Spleen (tissue), 11 donors: ENCODE results near the gene SCART1. TPM values are rescaled to one million over a fixed set of nuclear protein-coding genes. Genes with fewer than 3 reads are reported as not detected.

ENCODE experiments used
- DNase-seq: peaks from one replicate; pipeline ENCODE4 v3.0.0-alpha.2; 2020
- H3K27ac ChIP-seq, 8 donors: fragments of 200-600 bp; sonication (generic) in 7 of 8; 1 replicate in 4 of 8; 2 replicates in 4 of 8; pipeline versions ENCODE4 v1.5.0 to v1.8.0; 2016 to 2021; ENCODE audit warnings: inconsistent platforms in 4 of 8, mild to moderate bottlenecking in 4 of 8, moderate library complexity in 1 of 8
- H3K27me3 ChIP-seq, 7 donors: fragments of 200-600 bp; sonication (generic) in 6 of 7; replicated peaks in 1 of 7; 1 replicate in 4 of 7; 2 replicates in 3 of 7; pipeline versions ENCODE4 v1.5.0 to v1.8.0; 2016 to 2021; ENCODE audit warnings: inconsistent platforms in 3 of 7, mild to moderate bottlenecking in 1 of 7
- H3K36me3 ChIP-seq, 6 donors: fragments of 200-600 bp; sonication (generic) in 5 of 6; 1 replicate in 4 of 6; 2 replicates in 2 of 6; pipeline versions ENCODE4 v1.5.0 to v1.8.0; 2016 to 2021; ENCODE audit warnings: inconsistent platforms in 2 of 6
- H3K4me1 ChIP-seq, 6 donors: fragments of 200-600 bp; sonication (generic) in 5 of 6; 1 replicate in 3 of 6; 2 replicates in 3 of 6; pipeline versions ENCODE4 v1.5.0 to v1.8.0; 2016 to 2021; ENCODE audit warnings: inconsistent platforms in 3 of 6
- H3K4me3 ChIP-seq, 8 donors: fragments of 200-600 bp; sonication (generic) in 7 of 8; 1 replicate in 4 of 8; 2 replicates in 4 of 8; pipeline versions ENCODE4 v1.5.0 to v1.8.0; 2016 to 2021; ENCODE audit warnings: inconsistent platforms in 4 of 8, mild to moderate bottlenecking in 4 of 8, moderate library complexity in 2 of 8
- H3K9me3 ChIP-seq, 8 donors: fragments of 200-600 bp; sonication (generic) in 7 of 8; 1 replicate in 4 of 8; 2 replicates in 4 of 8; pipeline versions ENCODE4 v1.5.0 to v1.8.0; 2016 to 2021; ENCODE audit warnings: inconsistent platforms in 4 of 8
- POLR2A ChIP-seq, 3 donors: fragments of 450-650 bp; IDR thresholded peaks; one replicate each; pipeline ENCODE4 v1.5.1; 2017; ENCODE audit warnings: antibody characterized with exemption in 3 of 3, mild to moderate bottlenecking in 1 of 3
- POLR2AphosphoS5 ChIP-seq, 3 donors: sonication (generic); formaldehyde crosslinking; IDR thresholded peaks; one replicate each; pipeline ENCODE4 v1.5.1; 2017; ENCODE audit warnings: antibody characterized with exemption in 3 of 3
- WGBS, 5 donors: extraction: QIAGEN DNeasy Blood & Tissue Kit in 3 of 5; methylation state at CpG; one replicate each; pipeline versions ENCODE4 v1.1.5 to v1.1.7; 2013 to 2018; 5-methylcytosine and 5-hydroxymethylcytosine counted together
- intact Hi-C: fragments of 100-400 bp; cut with DNase I; formaldehyde crosslinking; loops from one replicate; pipeline ENCODE4 v1.15.0; 2023; ENCODE audit warnings: low total_unique reads
- polyA plus RNA-seq, 3 donors: library from polyadenylated mRNA; stranded (reverse); fragments of 200-250 nt; gene quantifications; one replicate each; pipeline ENCODE4 v1.2.1, GENCODE V29; 2013
- total RNA-seq, 7 donors: library from RNA; depleted of rRNA in 3 of 7; stranded (reverse); fragments of >200 nt in 3 of 7; fragmentation: NEBNext Ultra II Directional in 4 of 7; extraction: Animal tissue kit (Norgen Biotek cat#: 25700) in 4 of 7; gene quantifications; one replicate each; pipeline versions ENCODE4 v1.1.0 to v1.2.1, GENCODE V29; 2016 to 2021
- TF ChIP-seq, protein P1 (sequence below), 11 experiments: fragments of 200-600 bp in 7 of 11; fragments of 450-650 bp in 4 of 11; sonication (generic) in 4 of 11; IDR thresholded peaks in 8 of 11; conservative IDR thresholded peaks in 3 of 11; 1 replicate in 7 of 11; 2 replicates in 4 of 11; pipeline versions ENCODE4 v1.4.0 to v1.8.0; 2016 to 2021; ENCODE audit warnings: antibody characterized with exemption in 11 of 11, inconsistent platforms in 4 of 11, mild to moderate bottlenecking in 1 of 11
- donor health status: healthy with polysubstance abuse.
- donor health status: DM: no; HTN: no; CAD: no; lungs with moderate emphysema.
- donor health status: DM: no; HTN: no; CAD: no.
- donor health status: Bipolar disorder and iron deficiency.
- donor health status: healthy.
- donor health status: DM: no; HTN: no; CAD: no.
- donor health status: DM: yes; HTN: yes; CAD: no.

The SCART1 gene
- total and polyA plus RNA-seq, 10 donors, result 0.36 to 9.7 (median 4.9) TPM

DNA sequence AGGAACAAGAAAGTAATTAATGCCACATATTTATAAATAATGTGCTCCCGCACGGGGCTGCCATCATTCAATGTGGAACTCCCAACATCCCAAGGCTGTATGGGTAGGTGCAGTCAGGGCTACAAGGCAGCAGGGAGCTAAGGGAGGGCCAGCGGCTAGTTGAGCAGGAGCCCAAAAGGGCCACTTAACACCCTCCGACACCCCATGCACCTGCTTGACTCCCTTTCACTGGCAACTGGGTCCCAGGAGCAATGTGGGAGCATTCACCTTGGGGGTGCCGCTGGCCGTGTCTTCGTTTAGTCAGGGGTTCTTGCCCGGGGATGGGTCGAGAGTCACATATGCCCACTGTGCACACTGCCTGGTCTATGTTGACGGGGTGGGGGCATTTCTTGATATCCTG, 27.9 kb downstream of the SCART1 start:
- intact Hi-C loops, result no loop called here
- DNase-seq, result no peak
- no peak overlapping the region for H3K27ac ChIP-seq

DNA sequence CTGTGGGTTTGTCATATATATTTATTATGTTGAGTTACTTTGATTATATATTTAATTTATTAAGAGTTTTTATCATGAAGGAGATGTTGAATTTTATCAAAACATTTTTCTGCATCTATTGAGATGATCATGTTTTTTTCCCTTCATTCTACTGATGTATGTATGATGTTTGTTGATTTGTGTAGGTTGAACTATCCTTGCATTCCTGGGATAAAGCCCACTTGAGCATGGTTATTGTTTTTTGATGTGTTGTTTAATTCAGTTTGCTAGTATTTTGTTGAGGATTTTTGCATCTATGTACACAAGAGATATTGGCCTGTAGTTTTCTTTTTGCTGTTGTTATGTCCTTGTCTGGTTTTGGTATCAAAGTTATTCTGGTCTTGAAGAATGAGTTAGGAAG, 31.1 kb downstream of the SCART1 start:
- Histone ChIP-seq H3K9me3 (peaks cover 9 to 78% (median 65%) of the 10 kb centered on the region in 8 donors), H3K4me1 (no peaks in the 10 kb centered on the region), H3K4me3 (no peak overlapping the region), H3K27ac (no peak overlapping the region), H3K36me3 (peaks cover 0 to 3% (median 0%) of the 10 kb centered on the region in 6 donors), H3K27me3 (no peaks in the 10 kb centered on the region)
- no peak for DNase-seq
- TF ChIP-seq, protein P1, sequence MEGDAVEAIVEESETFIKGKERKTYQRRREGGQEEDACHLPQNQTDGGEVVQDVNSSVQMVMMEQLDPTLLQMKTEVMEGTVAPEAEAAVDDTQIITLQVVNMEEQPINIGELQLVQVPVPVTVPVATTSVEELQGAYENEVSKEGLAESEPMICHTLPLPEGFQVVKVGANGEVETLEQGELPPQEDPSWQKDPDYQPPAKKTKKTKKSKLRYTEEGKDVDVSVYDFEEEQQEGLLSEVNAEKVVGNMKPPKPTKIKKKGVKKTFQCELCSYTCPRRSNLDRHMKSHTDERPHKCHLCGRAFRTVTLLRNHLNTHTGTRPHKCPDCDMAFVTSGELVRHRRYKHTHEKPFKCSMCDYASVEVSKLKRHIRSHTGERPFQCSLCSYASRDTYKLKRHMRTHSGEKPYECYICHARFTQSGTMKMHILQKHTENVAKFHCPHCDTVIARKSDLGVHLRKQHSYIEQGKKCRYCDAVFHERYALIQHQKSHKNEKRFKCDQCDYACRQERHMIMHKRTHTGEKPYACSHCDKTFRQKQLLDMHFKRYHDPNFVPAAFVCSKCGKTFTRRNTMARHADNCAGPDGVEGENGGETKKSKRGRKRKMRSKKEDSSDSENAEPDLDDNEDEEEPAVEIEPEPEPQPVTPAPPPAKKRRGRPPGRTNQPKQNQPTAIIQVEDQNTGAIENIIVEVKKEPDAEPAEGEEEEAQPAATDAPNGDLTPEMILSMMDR (IDR thresholded peaks at IDR 0.05 in 8 of 11, conservative IDR thresholded peaks at IDR 0.05 in 3 of 11), result no peak
- intact Hi-C loops, result no loop called here

More for the DNA sequence above, 27.9 kb downstream of the SCART1 start:
- H3K9me3 ChIP-seq, result peaks cover 5 to 50% (median 44%) of the 10 kb centered on the region in 8 donors
- H3K36me3 ChIP-seq, result peaks cover 0 to 3% (median 0%) of the 10 kb centered on the region in 6 donors
- H3K27me3 ChIP-seq, result no peaks in the 10 kb centered on the region
- no peaks in the 10 kb centered on the region for H3K4me1 ChIP-seq
- no peak overlapping the region for H3K4me3 ChIP-seq
- WGBS, 5 donors, result 83 to 94% (median 86%) methylated on average over 5 to 10 of the region's 10 CpGs
- TF ChIP-seq POLR2AphosphoS5 (IDR thresholded peaks at IDR 0.05), result no peak

- Histone ChIP-seq H3K4me1 (no peaks in the 10 kb centered on the region), H3K27ac (no peak overlapping the region), H3K4me3 (no peak overlapping the region), H3K36me3 (peaks cover 0 to 9% (median 0%) of the 10 kb centered on the region in 6 donors), H3K27me3 (no peaks in the 10 kb centered on the region), H3K9me3 (peaks cover 9 to 78% (median 65%) of the 10 kb centered on the region in 8 donors)
- TF ChIP-seq POLR2AphosphoS5 (IDR thresholded peaks at IDR 0.05), result no peak
- TF ChIP-seq POLR2A (IDR thresholded peaks at IDR 0.05), result no peak
- TF ChIP-seq, protein P1 (IDR thresholded peaks at IDR 0.05 in 8 of 11, conservative IDR thresholded peaks at IDR 0.05 in 3 of 11), result no peak
- intact Hi-C loops, result no loop called here
- no peak for DNase-seq
These were observed 33.3 kb downstream of the SCART1 start for GRCh38 chr10:133487085-133487484.

DNA sequence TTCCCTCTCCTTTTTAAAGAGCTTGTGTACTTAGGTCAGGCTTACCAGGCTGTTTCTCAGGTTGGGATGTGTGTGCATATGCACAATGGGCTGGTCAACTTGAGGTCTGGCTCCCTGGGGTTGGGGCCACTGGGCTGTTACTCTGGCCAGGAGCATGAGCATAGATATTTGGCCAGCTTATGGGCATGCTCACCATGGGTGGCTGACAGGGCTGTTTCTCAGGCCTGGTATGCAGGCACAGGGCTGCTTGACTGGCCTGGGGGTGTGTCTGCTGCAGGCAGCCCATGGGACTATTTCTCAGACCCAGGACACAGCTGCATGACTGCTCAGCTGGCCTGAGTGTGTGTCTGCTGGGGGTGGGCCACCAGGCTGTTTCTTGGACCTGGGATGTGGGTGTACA, 34.6 kb downstream of the SCART1 start:
- no peak for DNase-seq
- TF ChIP-seq, protein P1 (IDR thresholded peaks at IDR 0.05 in 8 of 11, conservative IDR thresholded peaks at IDR 0.05 in 3 of 11), result no peak
- no peak for TF ChIP-seq POLR2AphosphoS5 (IDR thresholded peaks at IDR 0.05)
- no peak for TF ChIP-seq POLR2A (IDR thresholded peaks at IDR 0.05)
- Histone ChIP-seq H3K27me3 (no peaks in the 10 kb centered on the region), H3K27ac (no peak overlapping the region), H3K36me3 (peaks cover 0 to 9% (median 0%) of the 10 kb centered on the region in 6 donors), H3K9me3 (peaks cover 9 to 66% (median 54%) of the 10 kb centered on the region in 8 donors), H3K4me1 (no peaks in the 10 kb centered on the region), H3K4me3 (no peak overlapping the region)
- intact Hi-C loops, result no loop called here
